Measurements from ENCODE around the gene AP4M1.

DNA sequence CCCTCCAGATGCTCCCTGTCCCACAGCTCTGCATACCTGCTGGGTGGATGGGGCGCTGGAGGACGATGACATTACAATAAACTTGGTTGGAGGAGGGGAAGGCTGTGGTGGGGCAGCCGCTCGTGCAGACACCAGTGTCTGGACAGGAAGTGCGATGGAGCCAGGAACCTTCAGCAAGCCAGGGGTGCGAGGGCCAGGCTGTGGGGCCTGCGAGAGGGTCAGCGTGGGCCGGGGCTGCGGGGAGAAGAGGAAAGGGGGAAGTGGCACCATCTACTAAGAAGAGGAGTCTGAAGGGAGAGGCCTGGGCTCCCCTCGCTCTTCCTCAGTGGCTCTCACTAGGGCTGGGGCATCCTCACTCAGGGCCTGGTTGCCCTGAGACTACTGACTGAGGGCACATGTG is 6.4 kb downstream of the AP4M1 start:
- TF ChIP-seq ZNF23 (tag by site-specific recombination; IDR thresholded peaks at IDR 0.05; ENCODE audit: borderline replicate concordance) (no peak), ZNF596 (tag by site-specific recombination; IDR thresholded peaks at IDR 0.05) (no peak), MZF1 (tag by site-specific recombination; IDR thresholded peaks at IDR 0.05; ENCODE audit: borderline replicate concordance) (no peak), YY1 (tag by site-specific recombination; IDR thresholded peaks at IDR 0.05) (no peak), RBAK (tag by site-specific recombination; IDR thresholded peaks at IDR 0.05) (no peak), ZNF560 (tag by site-specific recombination; IDR thresholded peaks at IDR 0.05; ENCODE audit: borderline replicate concordance) (no peak), GLIS2 (tag by site-specific recombination; IDR thresholded peaks at IDR 0.05) (no peak), ZNF324 (tag by site-specific recombination; IDR thresholded peaks at IDR 0.05) (no peak)
- TF ChIP-seq, protein P1, sequence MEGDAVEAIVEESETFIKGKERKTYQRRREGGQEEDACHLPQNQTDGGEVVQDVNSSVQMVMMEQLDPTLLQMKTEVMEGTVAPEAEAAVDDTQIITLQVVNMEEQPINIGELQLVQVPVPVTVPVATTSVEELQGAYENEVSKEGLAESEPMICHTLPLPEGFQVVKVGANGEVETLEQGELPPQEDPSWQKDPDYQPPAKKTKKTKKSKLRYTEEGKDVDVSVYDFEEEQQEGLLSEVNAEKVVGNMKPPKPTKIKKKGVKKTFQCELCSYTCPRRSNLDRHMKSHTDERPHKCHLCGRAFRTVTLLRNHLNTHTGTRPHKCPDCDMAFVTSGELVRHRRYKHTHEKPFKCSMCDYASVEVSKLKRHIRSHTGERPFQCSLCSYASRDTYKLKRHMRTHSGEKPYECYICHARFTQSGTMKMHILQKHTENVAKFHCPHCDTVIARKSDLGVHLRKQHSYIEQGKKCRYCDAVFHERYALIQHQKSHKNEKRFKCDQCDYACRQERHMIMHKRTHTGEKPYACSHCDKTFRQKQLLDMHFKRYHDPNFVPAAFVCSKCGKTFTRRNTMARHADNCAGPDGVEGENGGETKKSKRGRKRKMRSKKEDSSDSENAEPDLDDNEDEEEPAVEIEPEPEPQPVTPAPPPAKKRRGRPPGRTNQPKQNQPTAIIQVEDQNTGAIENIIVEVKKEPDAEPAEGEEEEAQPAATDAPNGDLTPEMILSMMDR (tag by site-specific recombination; IDR thresholded peaks at IDR 0.05), result no peak
- TF ChIP-seq, protein P2, sequence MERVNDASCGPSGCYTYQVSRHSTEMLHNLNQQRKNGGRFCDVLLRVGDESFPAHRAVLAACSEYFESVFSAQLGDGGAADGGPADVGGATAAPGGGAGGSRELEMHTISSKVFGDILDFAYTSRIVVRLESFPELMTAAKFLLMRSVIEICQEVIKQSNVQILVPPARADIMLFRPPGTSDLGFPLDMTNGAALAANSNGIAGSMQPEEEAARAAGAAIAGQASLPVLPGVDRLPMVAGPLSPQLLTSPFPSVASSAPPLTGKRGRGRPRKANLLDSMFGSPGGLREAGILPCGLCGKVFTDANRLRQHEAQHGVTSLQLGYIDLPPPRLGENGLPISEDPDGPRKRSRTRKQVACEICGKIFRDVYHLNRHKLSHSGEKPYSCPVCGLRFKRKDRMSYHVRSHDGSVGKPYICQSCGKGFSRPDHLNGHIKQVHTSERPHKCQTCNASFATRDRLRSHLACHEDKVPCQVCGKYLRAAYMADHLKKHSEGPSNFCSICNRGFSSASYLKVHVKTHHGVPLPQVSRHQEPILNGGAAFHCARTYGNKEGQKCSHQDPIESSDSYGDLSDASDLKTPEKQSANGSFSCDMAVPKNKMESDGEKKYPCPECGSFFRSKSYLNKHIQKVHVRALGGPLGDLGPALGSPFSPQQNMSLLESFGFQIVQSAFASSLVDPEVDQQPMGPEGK (tag by site-specific recombination; IDR thresholded peaks at IDR 0.05), result no peak
- TF ChIP-seq, protein P3, sequence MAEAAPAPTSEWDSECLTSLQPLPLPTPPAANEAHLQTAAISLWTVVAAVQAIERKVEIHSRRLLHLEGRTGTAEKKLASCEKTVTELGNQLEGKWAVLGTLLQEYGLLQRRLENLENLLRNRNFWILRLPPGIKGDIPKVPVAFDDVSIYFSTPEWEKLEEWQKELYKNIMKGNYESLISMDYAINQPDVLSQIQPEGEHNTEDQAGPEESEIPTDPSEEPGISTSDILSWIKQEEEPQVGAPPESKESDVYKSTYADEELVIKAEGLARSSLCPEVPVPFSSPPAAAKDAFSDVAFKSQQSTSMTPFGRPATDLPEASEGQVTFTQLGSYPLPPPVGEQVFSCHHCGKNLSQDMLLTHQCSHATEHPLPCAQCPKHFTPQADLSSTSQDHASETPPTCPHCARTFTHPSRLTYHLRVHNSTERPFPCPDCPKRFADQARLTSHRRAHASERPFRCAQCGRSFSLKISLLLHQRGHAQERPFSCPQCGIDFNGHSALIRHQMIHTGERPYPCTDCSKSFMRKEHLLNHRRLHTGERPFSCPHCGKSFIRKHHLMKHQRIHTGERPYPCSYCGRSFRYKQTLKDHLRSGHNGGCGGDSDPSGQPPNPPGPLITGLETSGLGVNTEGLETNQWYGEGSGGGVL (tag by site-specific recombination; IDR thresholded peaks at IDR 0.05), result no peak
